ENCODE data around the gene FOXK2. TPM values are rescaled to one million over a fixed set of nuclear protein-coding genes. Genes with fewer than 3 reads are reported as not detected.

The FOXK2 gene
- total RNA-seq, 4 donors from 2014 or later = 15.9 to 70.9 (median 42.7) TPM

- Histone ChIP-seq H3K27ac (peak overlapping the region in 1 of 2 donors; percentile 1), H3K9me3 (no peaks in the 10 kb centered on the region), H3K27me3 (no peaks in the 10 kb centered on the region), H3K4me3 (no peak overlapping the region), H3K4me1 (no peaks in the 10 kb centered on the region), H3K36me3 (no peaks in the 10 kb centered on the region)
- TF ChIP-seq, protein P1, sequence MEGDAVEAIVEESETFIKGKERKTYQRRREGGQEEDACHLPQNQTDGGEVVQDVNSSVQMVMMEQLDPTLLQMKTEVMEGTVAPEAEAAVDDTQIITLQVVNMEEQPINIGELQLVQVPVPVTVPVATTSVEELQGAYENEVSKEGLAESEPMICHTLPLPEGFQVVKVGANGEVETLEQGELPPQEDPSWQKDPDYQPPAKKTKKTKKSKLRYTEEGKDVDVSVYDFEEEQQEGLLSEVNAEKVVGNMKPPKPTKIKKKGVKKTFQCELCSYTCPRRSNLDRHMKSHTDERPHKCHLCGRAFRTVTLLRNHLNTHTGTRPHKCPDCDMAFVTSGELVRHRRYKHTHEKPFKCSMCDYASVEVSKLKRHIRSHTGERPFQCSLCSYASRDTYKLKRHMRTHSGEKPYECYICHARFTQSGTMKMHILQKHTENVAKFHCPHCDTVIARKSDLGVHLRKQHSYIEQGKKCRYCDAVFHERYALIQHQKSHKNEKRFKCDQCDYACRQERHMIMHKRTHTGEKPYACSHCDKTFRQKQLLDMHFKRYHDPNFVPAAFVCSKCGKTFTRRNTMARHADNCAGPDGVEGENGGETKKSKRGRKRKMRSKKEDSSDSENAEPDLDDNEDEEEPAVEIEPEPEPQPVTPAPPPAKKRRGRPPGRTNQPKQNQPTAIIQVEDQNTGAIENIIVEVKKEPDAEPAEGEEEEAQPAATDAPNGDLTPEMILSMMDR (IDR thresholded peaks at IDR 0.05) = no peak
- TF ChIP-seq POLR2A (IDR thresholded peaks at IDR 0.05) = no peak
- intact Hi-C loops (cut with DNase I; ENCODE audit: low total_unique reads) = no loop called here
- no peak for DNase-seq
Observed at GRCh38 chr17:82588266-82589175, 69.0 kb downstream of the FOXK2 start.

DNA sequence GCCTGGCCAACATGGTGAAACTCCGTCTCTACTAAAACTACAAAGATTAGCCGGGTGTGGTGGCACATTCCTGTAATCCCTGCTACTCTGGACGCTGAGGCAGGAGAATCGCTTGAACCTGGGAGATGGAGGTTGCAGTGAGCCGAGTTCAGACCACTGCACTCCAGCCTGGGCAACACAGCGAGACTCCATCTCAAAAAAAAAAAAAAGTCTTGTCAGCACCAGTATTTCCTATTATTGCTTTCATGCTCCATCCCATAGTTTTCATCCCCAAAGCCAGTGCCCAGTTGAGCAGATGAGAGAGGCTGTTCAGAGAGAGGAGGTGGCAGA is 70.3 kb downstream of the FOXK2 start:
- no peak for TF ChIP-seq POLR2A (IDR thresholded peaks at IDR 0.05)
- TF ChIP-seq, protein P1 (IDR thresholded peaks at IDR 0.05) = no peak
- H3K4me1 ChIP-seq = no peaks in the 10 kb centered on the region
- no peaks in the 10 kb centered on the region for H3K36me3 ChIP-seq
- no peak overlapping the region for H3K4me3 ChIP-seq
- intact Hi-C loops (cut with DNase I; ENCODE audit: low total_unique reads) = no loop called here
- no peaks in the 10 kb centered on the region for H3K27me3 ChIP-seq
- no peak for DNase-seq
- H3K9me3 ChIP-seq = no peaks in the 10 kb centered on the region
- H3K27ac ChIP-seq = no peak overlapping the region

DNA sequence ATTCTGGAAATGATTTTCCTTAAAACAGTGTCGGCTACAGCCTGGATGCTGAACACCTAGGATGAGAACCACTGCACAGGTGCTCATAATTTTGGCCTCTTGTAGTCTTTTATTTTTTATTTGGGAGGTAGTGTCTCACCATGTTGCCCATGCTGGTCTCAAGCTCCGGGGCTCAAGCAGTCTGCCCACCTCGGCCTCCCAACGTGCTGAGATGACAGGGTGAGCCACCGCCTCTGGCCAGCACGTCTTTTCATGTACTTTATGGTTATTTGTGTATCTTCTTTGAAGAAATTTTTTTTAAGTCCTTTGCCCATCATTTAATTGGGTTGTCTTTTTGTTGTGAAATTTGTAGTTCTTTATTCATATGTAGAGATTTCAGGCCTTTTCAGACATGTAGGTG is 70.7 kb downstream of the FOXK2 start:
- TF ChIP-seq, protein P1 (IDR thresholded peaks at IDR 0.05) = no peak
- no peak for TF ChIP-seq POLR2A (IDR thresholded peaks at IDR 0.05)
- no peak overlapping the region for H3K4me3 ChIP-seq
- intact Hi-C loops (cut with DNase I; ENCODE audit: low total_unique reads) = no loop called here
- H3K27ac ChIP-seq = no peak overlapping the region
- no peaks in the 10 kb centered on the region for H3K9me3 ChIP-seq
- no peak for DNase-seq
- H3K4me1 ChIP-seq = no peaks in the 10 kb centered on the region
- H3K36me3 ChIP-seq = no peaks in the 10 kb centered on the region
- H3K27me3 ChIP-seq = no peaks in the 10 kb centered on the region

DNA sequence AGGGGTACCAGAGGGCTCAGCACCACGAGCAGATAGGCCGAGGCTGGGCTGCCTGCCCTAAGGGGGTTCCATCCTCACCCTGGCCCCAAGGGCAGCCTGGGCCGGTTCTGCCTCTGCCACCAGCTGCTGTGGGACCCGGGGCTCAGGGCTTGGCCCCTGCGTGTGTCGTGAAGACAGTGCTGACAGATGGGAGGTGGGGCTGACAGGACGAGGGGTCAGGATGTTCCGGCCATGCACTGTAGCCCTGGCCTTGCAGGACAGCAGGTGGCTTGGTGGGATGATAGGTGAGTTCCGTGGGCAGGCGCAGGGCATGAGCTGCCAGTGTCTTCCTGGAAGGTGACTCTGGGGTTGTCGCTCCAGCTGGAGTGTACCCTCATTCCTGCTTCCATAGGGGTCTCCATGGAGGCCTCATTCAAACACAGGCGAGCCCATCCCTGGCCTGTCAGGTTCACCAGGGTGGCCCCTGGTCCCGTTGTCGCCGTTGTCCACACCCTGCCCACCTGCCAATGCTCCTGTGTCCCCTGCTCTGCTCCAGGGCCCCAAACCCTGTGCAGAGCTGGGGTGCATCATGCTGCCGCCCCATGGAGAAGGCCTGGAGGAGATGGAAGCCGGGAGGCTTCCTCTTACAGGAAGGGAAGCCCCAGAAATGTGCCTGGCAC is 71.5 kb downstream of the FOXK2 start:
- TF ChIP-seq POLR2A (IDR thresholded peaks at IDR 0.05) = no peak
- TF ChIP-seq, protein P1 (IDR thresholded peaks at IDR 0.05) = no peak
- Histone ChIP-seq H3K4me3 (no peak overlapping the region), H3K27me3 (no peaks in the 10 kb centered on the region), H3K9me3 (no peaks in the 10 kb centered on the region), H3K36me3 (no peaks in the 10 kb centered on the region), H3K4me1 (no peaks in the 10 kb centered on the region), H3K27ac (peak overlapping the region; percentile 89 to 90)
- intact Hi-C loops (cut with DNase I; ENCODE audit: low total_unique reads) = no loop called here
- no peak for DNase-seq

DNA sequence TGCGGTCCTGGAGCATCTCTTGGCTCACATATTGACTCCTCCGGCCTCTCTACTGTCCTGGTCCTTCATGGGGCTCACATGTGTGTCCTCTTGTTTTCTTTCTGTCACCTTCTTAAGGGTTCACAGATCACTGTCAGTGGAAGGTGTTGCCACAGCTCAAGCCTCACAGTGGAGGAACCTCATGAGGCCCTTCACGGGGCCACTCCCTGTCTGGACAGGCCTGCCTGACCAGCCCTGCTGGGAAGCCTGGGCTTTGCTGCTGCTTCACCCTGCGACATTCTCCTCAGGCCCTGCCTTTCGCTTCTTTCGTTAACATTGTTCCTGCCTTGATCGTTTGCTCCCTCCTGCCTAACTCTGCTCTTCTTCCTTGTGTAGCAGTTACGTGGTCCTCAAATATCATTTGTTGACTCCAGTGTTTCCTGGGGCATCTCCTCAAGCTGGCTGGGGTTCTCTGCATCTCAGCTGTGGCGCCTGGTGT is 72.8 kb downstream of the FOXK2 start:
- peak overlapping the region; percentile 89 to 90 for H3K27ac ChIP-seq
- peak in 1 of 2 donors; percentile 36 for DNase-seq
- H3K27me3 ChIP-seq = no peaks in the 10 kb centered on the region
- no peaks in the 10 kb centered on the region for H3K36me3 ChIP-seq
- intact Hi-C loops (cut with DNase I; ENCODE audit: low total_unique reads) = no loop called here
- no peak for TF ChIP-seq POLR2A (IDR thresholded peaks at IDR 0.05)
- TF ChIP-seq, protein P1 (IDR thresholded peaks at IDR 0.05) = no peak
- H3K9me3 ChIP-seq = no peaks in the 10 kb centered on the region
- no peaks in the 10 kb centered on the region for H3K4me1 ChIP-seq
- peak overlapping the region in 1 of 2 donors; percentile 47 for H3K4me3 ChIP-seq

Measured in uterus (tissue), 4 donors.